ENCODE results near the gene SPTAN1. TPM values are rescaled to one million over a fixed set of nuclear protein-coding genes. Genes with fewer than 3 reads are reported as not detected.

The SPTAN1 gene
- total RNA-seq, 1 donor from 2014 or later, result 355 TPM

GRCh38 chr9:128558431-128559310, 6.3 kb downstream of the SPTAN1 start:
- no peaks in the 10 kb centered on the region for H3K9me3 Mint-ChIP-seq (ENCODE audit: unreplicated experiment)
- no peaks in the 10 kb centered on the region for H3K27me3 Mint-ChIP-seq (ENCODE audit: unreplicated experiment)
- H3K36me3 Mint-ChIP-seq (ENCODE audit: unreplicated experiment), result peaks cover 11% of the 10 kb centered on the region
- peaks cover 34% of the 10 kb centered on the region for H3K4me1 Mint-ChIP-seq (ENCODE audit: unreplicated experiment)
- H3K4me3 Mint-ChIP-seq (ENCODE audit: unreplicated experiment), result peak overlapping the region; percentile 49
- no peak for TF ChIP-seq CTCF (IDR thresholded peaks at IDR 0.05)
- H3K27ac Mint-ChIP-seq (ENCODE audit: unreplicated experiment), result peak overlapping the region; percentile 70
- no peak for DNase-seq (ENCODE audit: extremely low spot score, unreplicated experiment)

GRCh38 chr9:128565578-128565977, 13.2 kb downstream of the SPTAN1 start:
- Mint-ChIP-seq H3K4me3 (ENCODE audit: unreplicated experiment) (no peak overlapping the region), H3K27me3 (ENCODE audit: unreplicated experiment) (no peaks in the 10 kb centered on the region), H3K36me3 (ENCODE audit: unreplicated experiment) (peaks cover 36% of the 10 kb centered on the region)

GRCh38 chr9:128568470-128569078, 16.2 kb downstream of the SPTAN1 start:
- Mint-ChIP-seq H3K9me3 (ENCODE audit: unreplicated experiment) (no peaks in the 10 kb centered on the region), H3K4me1 (ENCODE audit: unreplicated experiment) (peaks cover 3% of the 10 kb centered on the region), H3K27me3 (ENCODE audit: unreplicated experiment) (no peaks in the 10 kb centered on the region), H3K4me3 (ENCODE audit: unreplicated experiment) (no peak overlapping the region), H3K36me3 (ENCODE audit: unreplicated experiment) (peaks cover 37% of the 10 kb centered on the region), H3K27ac (ENCODE audit: unreplicated experiment) (no peak overlapping the region)
- no peak for TF ChIP-seq CTCF (IDR thresholded peaks at IDR 0.05)
- no peak for DNase-seq (ENCODE audit: extremely low spot score, unreplicated experiment)

More at GRCh38 chr9:128565578-128565977, 13.2 kb downstream of the SPTAN1 start:
- no peaks in the 10 kb centered on the region for H3K9me3 Mint-ChIP-seq (ENCODE audit: unreplicated experiment)
- DNase-seq (ENCODE audit: extremely low spot score, unreplicated experiment), result no peak
- no peak for TF ChIP-seq CTCF (IDR thresholded peaks at IDR 0.05)
- H3K4me1 Mint-ChIP-seq (ENCODE audit: unreplicated experiment), result peaks cover 6% of the 10 kb centered on the region
- peak overlapping the region; percentile 39 for H3K27ac Mint-ChIP-seq (ENCODE audit: unreplicated experiment)

GRCh38 chr9:128575469-128575868, 23.1 kb downstream of the SPTAN1 start:
- Mint-ChIP-seq H3K36me3 (ENCODE audit: unreplicated experiment) (peaks cover 60% of the 10 kb centered on the region), H3K4me1 (ENCODE audit: unreplicated experiment) (peaks cover 16% of the 10 kb centered on the region), H3K27me3 (ENCODE audit: unreplicated experiment) (no peaks in the 10 kb centered on the region), H3K4me3 (ENCODE audit: unreplicated experiment) (no peak overlapping the region), H3K27ac (ENCODE audit: unreplicated experiment) (peak overlapping the region; percentile 69), H3K9me3 (ENCODE audit: unreplicated experiment) (no peaks in the 10 kb centered on the region)
- no peak for DNase-seq (ENCODE audit: extremely low spot score, unreplicated experiment)
- no peak for TF ChIP-seq CTCF (IDR thresholded peaks at IDR 0.05)

GRCh38 chr9:128575916-128576315, 23.5 kb downstream of the SPTAN1 start:
- Mint-ChIP-seq H3K27me3 (ENCODE audit: unreplicated experiment) (no peaks in the 10 kb centered on the region), H3K4me1 (ENCODE audit: unreplicated experiment) (peaks cover 16% of the 10 kb centered on the region), H3K4me3 (ENCODE audit: unreplicated experiment) (no peak overlapping the region), H3K27ac (ENCODE audit: unreplicated experiment) (peak overlapping the region; percentile 69), H3K9me3 (ENCODE audit: unreplicated experiment) (no peaks in the 10 kb centered on the region), H3K36me3 (ENCODE audit: unreplicated experiment) (peaks cover 65% of the 10 kb centered on the region)
- no peak for TF ChIP-seq CTCF (IDR thresholded peaks at IDR 0.05)
- no peak for DNase-seq (ENCODE audit: extremely low spot score, unreplicated experiment)

Measured in osteocyte (in vitro differentiated cells).